Ovary (tissue), 3 donors: ENCODE data around the gene COPZ1.

Experiments
- EP300 ChIP-seq: sonication (generic); formaldehyde crosslinking; IDR thresholded peaks from one replicate; pipeline ENCODE4 v1.6.1; 2017; ENCODE audit warnings: antibody characterized with exemption
- TF ChIP-seq, protein P1 (sequence below), 3 donors: fragments of 450-650 bp in 2 of 3; fragments of 200-600 bp in 1 of 3; IDR thresholded peaks; one replicate each; pipeline versions ENCODE4 v1.5.1 to v1.8.0; 2016 to 2022; ENCODE audit warnings: antibody characterized with exemption in 3 of 3, mild to moderate bottlenecking in 1 of 3
- donor health status: DM: no; HTN: no; CAD: no.

GRCh38 chr12:54373649-54374561, 49.0 kb downstream of the COPZ1 start:
- TF ChIP-seq, protein P1, sequence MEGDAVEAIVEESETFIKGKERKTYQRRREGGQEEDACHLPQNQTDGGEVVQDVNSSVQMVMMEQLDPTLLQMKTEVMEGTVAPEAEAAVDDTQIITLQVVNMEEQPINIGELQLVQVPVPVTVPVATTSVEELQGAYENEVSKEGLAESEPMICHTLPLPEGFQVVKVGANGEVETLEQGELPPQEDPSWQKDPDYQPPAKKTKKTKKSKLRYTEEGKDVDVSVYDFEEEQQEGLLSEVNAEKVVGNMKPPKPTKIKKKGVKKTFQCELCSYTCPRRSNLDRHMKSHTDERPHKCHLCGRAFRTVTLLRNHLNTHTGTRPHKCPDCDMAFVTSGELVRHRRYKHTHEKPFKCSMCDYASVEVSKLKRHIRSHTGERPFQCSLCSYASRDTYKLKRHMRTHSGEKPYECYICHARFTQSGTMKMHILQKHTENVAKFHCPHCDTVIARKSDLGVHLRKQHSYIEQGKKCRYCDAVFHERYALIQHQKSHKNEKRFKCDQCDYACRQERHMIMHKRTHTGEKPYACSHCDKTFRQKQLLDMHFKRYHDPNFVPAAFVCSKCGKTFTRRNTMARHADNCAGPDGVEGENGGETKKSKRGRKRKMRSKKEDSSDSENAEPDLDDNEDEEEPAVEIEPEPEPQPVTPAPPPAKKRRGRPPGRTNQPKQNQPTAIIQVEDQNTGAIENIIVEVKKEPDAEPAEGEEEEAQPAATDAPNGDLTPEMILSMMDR (IDR thresholded peaks at IDR 0.05) = no peak
- TF ChIP-seq EP300 = no peak
